HG02798 (cell line): ENCODE results near the gene HS2ST1.
"Not testable (repeated sequence)": the region's sequence is repeated elsewhere in the genome, so short reads cannot be mapped to it uniquely, and the experiment has no call there.

Experiments
- ATAC-seq: cut with Tn5 transposase; IDR thresholded peaks from one replicate; pipeline ENCODE4 v1.9.1; 2021; ENCODE audit warnings: mild to moderate bottlenecking; ENCODE audit not compliant: unreplicated experiment, poor library complexity

Gene HS2ST1

DNA sequence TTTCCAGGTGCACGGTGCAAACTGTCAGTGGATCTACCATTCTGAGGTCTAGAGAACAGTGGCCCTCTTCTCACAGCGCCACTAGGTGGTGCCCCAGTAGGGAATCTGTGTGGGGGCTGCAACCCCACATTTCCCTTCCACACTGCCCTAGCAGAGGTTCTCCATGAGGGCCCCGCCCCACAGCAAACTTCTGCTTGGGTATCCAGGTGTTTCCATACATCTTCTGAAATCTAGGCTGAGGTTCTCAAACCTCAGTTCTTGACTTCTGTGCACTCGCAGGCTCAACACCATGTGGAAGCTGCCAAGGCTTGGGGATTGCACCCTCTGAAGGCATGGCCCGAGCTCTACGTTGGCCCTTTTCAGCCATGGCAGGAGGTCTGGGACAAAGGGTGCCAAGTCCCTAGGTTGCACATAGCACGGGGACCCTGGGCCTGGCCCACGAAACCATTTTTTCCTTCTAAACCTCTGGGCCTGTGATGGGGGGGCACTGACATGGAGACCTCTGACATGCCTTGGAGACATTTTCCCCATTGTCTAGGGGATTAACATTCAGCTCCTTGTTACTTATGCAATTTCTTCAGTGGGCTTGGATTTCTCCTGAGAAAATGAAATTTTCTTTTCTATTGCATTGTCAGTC is 10.0 kb downstream of the HS2ST1 start:
- no peak for ATAC-seq

DNA sequence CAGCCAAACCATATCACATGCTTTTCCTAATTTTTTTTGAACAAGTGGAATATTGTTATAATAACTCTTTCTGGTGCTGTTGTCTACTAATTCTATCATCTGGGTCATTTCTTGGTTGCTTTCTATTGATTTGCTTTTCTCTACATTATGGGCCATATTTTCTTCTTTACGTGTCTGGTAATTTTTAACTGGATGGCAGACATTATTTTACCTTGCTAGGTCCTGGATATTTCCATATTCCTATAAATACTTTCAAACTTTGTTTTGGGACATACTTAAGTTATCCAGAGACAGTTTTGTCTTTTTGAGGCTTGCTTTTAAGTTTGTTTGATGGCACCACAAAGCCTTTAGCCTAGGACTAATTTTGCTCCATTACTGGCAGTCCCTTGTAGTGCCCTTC is 11.3 kb downstream of the HS2ST1 start:
- ATAC-seq, result no peak

DNA sequence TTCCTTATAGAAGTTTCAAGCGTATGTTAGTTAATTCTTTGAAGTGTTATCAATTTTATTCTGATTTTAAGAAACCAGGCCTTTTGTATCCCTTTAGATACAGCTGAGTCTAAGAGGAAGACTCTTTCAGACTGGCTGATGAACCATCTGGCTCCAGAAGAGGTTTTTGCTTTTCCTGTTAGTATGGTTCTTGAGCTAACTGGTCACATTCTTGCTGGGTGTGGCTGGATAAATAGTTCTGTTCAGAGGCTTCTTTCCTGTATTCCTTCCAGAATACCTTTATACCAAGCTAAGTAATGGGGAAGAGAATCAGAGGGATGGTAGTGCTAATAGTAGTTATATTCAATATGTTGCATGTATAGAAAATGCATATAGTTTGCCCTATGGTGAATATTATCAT is 12.4 kb downstream of the HS2ST1 start:
- ATAC-seq, result no peak

DNA sequence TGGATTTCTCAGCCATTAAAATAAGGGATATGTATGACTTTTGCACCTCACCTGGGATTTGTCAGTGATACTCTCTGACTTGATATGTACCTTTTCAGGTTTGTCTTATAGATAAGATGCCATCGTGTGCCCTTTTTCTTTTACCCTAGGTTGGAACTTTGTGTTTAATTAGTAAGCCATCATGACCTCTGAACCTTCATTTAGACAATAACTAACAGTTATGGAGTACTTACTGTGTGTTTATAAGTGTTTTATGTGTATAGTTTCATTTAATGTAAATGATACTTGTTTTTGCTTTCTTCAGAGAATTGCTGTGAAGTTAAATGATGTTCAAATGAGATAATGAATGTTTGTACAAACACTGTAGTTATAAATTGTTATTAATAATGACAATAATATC is 14.4 kb downstream of the HS2ST1 start:
- ATAC-seq, result no peak

DNA sequence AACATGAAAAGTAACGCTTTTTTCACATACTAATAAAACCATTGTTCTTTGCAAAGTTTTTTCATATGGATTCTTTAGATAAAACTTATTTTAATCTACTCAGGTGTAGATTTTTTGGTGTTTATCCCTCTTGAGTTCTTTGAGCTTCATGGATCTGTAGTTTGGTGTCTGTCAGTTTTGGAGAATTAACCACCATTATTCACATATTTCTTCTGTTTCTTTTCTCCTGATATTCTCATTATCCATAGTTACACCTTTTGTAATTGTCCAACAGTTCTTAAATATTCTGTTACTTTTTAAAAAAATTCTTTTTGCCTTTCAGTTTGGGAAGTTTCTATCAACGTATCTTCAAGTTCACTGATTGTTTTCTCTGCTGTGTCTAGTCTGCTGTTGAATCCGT is 18.6 kb downstream of the HS2ST1 start:
- ATAC-seq, result no peak

DNA sequence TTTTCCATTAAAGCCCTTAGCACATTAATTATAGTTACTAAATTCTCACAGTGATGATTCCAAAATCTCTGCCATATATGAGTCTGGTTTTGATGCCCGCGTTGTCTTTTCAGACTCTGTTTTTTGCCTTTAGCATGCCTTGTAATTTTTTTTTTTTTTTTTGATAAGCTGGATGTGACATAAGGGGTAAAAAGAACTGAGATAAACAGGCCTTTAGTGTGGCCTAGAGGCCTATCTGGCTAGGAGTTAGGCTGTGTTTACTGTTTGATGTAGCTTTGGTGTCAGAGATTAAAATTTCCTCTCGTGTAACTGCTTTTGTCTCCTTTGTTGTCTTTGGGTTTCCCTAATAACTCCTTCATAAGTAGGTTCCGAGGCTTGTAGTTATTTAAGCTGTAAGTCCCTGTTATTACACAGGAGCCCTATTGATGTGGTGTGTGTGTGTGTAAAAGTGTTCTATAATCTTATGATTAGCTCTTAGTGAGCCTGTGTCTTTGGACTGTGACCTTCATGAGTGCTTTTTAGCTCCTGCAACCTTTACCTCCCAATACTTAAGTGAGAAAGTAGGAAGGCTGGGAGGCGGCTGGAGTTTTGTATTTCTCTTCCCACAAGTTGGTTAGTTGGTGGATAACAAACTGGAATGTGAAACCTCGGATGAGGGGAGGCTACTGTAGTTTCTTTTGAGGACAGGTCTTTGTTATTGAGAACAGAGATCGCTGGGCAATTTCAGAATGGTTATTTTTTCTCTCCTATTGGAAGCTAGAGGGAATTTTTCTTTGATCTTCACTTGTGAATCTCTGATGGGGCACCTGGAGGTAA is 19.3 kb downstream of the HS2ST1 start:
- ATAC-seq, result no peak

DNA sequence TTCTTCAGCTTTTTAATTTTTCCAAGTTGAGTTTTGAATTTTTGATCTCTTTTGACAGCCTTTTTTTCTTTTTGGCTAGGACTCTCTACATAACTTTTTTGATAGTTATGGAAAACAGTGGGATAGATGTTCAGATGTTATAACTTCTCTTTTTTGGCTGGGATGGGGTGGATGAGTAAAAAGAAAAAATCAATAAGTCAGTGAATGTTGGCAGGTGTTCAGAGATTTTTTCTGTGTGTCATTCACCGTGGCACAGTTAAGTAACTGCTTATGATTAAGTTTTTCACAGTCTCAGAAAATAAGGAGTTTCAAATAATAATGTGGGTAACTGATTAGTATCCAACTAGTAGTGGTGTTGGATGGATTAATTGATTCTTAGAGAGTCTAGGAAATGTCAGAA is 24.0 kb downstream of the HS2ST1 start:
- no peak for ATAC-seq

DNA sequence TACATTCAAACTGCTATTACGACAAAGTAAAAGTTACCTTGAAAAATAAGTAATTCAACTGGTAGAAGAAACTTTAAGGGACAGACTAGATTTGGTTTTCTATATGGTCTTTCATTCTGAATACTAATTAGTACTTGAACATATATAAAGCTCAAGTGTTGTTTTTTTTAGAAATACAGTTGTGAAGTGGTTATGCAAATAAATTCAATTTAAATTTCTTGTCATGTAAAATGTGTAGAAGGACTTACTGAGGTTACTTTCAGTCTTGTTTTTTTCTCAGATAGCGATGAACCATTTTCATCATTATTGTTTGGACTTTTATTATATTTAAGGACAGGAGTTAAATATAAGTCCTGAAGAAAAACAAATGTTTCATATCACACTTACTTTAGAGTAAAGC is 24.4 kb downstream of the HS2ST1 start:
- ATAC-seq, result no peak

DNA sequence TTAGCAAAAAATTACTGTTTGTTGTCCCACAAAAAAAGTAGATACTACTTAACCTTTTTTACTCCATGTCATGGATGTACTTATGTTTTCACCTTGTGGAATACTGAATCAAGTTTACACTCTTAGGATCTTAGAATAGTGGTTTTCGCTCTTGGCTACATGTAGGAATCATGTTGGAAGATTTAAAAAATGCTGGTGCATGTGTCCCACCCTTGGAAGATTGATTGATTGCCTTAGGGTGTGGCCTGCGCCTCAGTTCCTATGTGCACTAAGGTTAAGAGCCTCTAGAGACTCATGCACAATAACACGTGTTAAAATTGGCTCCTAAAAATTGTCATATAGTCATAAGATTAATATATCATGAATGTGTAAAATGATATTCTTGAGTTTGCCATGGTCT is 25.0 kb downstream of the HS2ST1 start:
- ATAC-seq, result no peak

DNA sequence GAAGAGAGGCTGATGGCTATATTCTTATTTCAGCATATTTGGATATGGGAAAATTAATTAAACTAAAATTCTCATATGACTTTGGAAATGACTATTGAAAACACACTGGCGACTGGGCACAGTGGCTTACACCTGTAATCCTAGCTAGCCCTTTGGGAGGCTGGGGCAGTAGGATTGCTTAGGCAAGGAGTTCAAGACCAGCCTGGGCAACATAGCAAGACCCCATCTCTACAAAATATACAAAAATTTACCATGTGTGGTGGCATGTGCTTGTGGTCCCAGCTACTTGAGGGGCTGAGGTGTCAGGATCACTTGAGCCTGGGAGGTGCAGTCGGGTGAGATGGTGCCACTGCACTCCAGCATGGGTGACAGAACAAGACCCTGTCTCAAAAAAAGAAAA is 26.2 kb downstream of the HS2ST1 start:
- no peak for ATAC-seq

DNA sequence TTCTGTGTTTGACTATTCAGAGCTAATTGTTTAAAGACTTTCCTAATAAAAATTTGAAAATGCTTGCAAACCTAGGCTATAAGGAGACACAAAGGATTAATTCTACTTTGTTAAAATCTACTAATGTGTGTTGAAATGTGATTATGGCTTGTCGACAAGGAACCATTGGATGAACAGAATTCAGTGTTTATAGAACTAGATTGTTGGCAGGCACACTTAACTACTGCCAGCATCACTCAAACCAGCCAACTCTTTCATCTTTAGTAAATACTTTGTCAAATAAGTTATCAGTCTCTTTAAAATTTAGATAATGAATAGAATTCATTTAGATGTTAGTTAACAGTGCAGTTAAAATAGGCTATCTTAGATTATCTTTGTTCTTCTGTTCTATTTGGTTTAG is 27.6 kb downstream of the HS2ST1 start:
- no peak for ATAC-seq

DNA sequence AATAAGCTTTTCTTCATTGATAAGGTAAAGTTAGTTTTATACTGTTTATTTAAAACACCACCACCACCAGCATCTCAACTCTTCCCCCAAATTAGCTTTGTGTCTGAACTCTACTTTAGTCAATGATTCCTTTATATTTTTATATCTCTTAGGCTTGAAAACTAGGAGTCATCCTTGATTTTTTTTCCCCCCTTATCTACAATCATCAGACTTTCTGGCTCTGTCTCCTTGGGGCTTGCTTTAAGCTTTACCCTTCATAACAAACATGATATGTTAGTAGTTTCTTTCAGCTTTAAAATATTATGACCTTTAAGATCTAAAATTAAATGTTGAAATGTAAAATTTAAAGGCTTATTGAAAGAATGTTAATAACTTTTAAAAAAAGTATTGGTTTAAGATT is 28.3 kb downstream of the HS2ST1 start:
- ATAC-seq, result no peak

DNA sequence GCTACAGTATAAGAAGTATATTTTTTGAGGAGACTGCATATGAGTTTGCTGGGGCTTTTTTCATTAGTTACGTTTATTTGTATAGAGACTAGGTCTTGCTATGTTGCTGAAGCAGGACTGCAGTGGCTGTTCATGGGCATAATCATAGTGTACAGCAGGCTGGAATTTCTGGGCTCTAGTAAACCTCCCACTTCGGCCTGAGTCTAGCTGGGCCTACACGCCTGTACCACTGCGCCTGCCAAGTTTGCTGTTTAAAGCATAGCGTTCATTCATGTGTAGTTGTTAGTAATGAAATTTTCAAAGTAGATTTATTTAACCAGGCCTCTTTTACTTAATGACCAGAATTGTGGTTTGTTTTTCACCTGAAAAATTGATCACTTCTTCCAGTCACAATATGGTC is 33.8 kb downstream of the HS2ST1 start:
- no peak for ATAC-seq

DNA sequence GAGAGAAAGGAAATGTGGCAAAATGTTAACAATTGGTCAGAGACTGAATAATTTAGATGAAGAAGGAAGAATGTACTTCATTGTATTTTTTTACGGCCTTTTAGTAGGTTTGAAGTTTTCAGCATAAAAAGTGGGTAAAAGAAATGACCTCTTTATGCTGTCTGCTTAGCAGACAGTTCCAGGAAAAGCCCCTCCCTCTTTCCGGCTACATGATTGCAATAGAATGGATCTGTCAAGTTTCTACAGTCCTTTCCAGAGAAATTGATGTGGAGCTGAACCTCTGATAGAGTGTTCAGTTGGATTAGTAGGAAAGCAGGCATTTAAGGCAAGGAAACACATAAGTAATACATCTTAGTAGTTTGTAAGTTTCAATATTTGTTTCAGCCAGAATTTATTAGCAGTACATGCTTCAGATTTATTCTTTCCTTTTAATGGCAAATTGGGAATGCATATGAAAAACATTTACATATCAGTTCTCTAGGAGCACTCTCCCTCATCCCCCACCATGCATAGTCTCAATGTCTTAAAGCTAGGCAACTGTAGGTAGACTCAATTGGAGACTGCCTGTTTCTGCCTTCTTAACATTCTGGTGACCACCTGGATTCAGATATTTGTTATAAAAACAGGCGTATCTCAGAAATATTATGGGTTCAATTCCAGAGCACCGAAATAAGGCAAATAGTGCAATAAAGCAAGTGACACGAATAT is 36.4 kb downstream of the HS2ST1 start:
- no peak for ATAC-seq

DNA sequence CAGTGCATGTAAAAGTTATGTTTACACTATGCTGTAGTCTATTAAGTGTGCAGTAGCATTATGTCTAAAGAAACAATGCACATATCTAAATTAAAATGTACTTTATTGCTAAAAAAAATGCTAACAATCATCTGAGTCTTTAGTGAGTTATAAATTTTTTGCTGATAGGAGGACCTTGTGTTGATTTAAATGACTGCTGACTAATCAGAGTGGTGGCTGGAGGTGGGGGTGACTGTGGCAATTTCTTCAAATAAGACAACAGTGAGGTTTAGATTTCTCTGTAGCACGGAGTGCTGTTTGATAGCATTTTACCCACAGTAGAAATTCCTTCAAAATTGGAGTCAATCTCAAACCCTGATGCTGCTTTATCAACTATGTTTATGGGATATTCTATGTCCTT is 37.0 kb downstream of the HS2ST1 start:
- no peak for ATAC-seq

DNA sequence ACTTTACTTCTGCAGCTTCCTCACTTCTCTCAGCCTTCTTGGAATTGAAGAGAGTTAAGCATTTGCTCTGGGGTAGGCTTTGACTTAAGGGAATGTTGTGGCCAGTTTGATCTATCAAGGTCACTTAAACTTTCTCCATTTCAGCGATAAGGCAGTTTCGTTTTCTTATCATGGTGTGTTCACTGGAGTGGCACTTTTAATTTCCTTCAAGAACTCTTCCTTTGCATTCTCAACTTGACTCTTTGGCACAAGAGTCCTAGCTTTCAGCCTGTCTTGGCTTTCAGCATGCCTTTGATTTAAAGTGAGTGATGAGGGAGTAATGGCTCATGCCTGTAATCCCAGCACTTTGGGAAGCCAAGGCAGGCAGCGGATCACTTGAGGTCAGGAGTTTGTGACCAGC is 38.7 kb downstream of the HS2ST1 start:
- no peak for ATAC-seq

DNA sequence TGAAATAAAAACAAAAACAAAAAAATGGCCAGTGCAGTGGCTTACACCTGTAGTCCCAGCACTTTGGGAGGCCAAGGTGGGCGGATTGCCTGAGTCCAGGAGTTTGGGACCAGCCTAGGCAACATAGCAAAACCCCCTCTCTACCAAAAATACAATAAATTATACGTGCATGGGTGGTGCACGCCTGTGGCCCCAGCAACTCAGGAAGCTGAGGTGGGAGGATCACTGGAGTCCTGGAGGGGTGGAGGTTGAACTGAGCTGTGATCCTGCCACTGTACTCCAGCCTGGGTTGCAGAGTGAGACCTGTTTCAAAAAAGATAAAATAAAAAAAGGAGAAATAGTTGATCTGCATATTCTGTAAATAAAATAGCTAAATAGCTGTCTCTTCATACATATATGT is 41.2 kb downstream of the HS2ST1 start:
- no peak for ATAC-seq

DNA sequence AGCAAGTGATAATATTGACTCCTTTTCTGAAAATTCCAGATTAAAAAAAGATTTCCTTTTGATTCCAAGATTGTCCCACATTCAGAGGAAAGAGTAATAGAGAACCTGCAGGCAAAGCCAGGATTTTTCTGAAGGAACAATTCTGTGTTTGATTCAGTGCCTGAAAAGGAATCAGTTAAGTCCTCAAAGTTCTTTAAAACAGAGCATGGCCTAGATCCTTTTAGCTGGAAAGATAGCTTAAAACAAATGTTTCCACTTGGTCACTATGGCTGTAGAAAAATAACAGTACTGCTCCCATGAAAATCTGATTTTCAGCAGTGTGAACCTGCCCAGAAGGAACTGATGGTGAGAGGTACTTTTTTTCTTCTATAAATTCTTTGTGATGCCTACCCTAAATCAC is 41.8 kb downstream of the HS2ST1 start:
- ATAC-seq, result no peak

DNA sequence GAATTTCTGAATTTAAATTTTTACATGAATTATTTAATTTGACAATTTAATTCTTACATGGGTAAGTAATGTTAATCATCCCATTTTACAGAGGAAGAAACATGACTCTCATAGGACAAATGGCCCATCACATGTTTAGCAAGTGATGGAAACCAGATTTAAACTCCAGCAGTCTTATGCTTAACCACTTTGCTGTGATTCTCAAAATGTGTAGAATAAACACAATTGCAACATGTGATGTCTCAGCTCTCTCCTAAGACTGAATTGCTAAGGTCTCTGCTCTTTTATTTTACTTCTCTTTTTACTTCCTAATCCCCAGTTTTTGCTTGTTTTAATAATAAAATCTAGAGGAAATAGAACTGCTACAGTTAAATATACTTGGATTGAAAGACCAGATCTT is 42.8 kb downstream of the HS2ST1 start:
- no peak for ATAC-seq

DNA sequence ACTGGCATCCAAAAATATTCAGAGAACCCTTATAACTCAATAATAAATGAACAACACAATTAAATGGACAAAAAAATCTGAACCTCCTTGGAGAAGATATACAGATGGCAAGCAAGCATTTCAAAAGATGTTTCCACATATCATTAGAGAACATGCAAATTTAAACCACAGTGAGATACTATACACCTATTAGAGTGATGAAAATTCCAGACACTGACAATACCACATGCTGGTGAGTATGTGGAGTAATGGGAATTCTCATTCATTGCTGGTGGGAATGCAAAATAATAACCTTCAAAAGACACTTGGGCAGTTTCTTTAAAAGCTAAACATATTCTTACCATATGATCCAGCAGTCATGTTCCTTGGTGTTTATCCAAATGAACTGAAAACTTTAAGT is 46.1 kb downstream of the HS2ST1 start:
- ATAC-seq, result no peak

DNA sequence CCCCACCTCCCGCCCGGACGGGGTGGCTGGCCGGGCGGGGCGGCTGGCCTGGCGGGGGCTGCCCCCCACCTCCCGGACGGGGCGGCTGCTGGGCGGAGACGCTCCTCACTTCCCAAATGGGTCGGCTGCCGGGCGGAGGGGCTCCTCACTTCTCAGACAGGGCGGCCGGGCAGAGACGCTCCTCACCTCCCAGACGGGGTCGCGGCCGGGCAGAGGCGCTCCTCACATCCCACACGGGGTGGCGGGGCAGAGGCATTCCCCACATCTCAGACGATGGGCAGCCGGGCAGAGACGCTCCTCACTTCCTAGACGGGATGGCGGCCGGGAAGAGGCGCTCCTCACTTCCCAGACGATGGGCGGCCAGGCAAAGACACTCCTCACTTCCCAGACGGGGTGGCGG is 49.4 kb downstream of the HS2ST1 start:
- ATAC-seq, result not testable (repeated sequence)
